ENCODE data around the gene TNNI2.

Gene TNNI2

GRCh38 chr11:1887451-1888346, 48.9 kb downstream of the TNNI2 start:
- peaks cover 4% of the 10 kb centered on the region for H3K27me3 ChIP-seq (ENCODE audit: control insufficient read depth, insufficient read depth, low read length)
- H3K9me3 ChIP-seq (ENCODE audit: control insufficient read depth, low read length) = no peaks in the 10 kb centered on the region
- no peak overlapping the region for H3K9ac ChIP-seq (ENCODE audit: low read length)
- H3K36me3 ChIP-seq (ENCODE audit: control insufficient read depth, insufficient read depth, low read length) = no peaks in the 10 kb centered on the region
- peaks cover 5% of the 10 kb centered on the region for H3K4me1 ChIP-seq (ENCODE audit: control insufficient read depth, insufficient read depth, low read length)
- no peak overlapping the region for H3K4me3 ChIP-seq (ENCODE audit: low read length)

DNA sequence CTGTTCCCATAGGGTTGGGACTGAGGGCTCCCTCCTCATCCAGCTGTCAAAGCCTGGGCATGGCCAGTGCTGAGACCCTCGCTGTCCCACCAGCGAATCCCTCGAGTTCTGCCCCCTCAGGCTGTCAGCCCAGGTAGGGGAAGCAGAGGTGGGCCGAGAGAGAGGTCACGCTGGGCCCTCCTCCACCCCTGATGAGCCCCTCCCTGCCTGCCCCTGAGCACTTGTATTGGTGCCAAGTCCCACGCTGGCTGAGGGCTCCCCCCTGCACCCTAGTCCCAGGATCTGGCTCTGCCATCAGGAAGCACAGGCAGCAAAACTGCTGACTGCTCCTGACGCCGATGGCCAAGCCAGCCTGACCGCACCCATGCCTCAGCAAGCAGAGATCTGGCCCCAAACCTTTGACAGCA, 49.6 kb downstream of the TNNI2 start:
- H3K9me3 ChIP-seq (ENCODE audit: control insufficient read depth, low read length) = no peaks in the 10 kb centered on the region
- no peak overlapping the region for H3K9ac ChIP-seq (ENCODE audit: low read length)
- H3K4me1 ChIP-seq (ENCODE audit: control insufficient read depth, insufficient read depth, low read length) = peaks cover 5% of the 10 kb centered on the region
- peaks cover 4% of the 10 kb centered on the region for H3K27me3 ChIP-seq (ENCODE audit: control insufficient read depth, insufficient read depth, low read length)
- no peak overlapping the region for H3K4me3 ChIP-seq (ENCODE audit: low read length)
- H3K36me3 ChIP-seq (ENCODE audit: control insufficient read depth, insufficient read depth, low read length) = no peaks in the 10 kb centered on the region

DNA sequence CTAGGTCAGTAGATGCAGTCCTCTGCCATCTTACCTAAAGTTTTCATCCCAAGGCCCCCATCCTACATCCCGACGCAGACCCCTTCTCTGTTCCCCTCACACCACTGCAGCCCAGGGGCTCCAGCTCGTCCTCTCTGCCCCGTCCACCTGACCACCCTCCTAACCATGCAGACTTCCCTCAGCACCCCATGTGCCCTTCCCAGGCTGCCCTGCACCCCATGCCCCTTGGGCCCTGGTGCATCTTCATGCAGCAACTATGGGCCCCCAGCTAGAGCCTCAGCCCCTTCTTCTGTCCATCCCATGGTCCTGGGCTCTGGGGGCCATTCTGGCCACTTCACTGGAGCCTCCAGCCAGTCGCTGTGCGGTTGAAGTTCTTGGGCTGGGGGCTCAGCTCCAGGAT, 50.0 kb downstream of the TNNI2 start:
- no peaks in the 10 kb centered on the region for H3K9me3 ChIP-seq (ENCODE audit: control insufficient read depth, low read length)
- H3K9ac ChIP-seq (ENCODE audit: low read length) = no peak overlapping the region
- H3K27me3 ChIP-seq (ENCODE audit: control insufficient read depth, insufficient read depth, low read length) = peaks cover 4% of the 10 kb centered on the region
- no peak overlapping the region for H3K4me3 ChIP-seq (ENCODE audit: low read length)
- peaks cover 5% of the 10 kb centered on the region for H3K4me1 ChIP-seq (ENCODE audit: control insufficient read depth, insufficient read depth, low read length)
- no peaks in the 10 kb centered on the region for H3K36me3 ChIP-seq (ENCODE audit: control insufficient read depth, insufficient read depth, low read length)

- Histone ChIP-seq H3K9ac (ENCODE audit: low read length) (no peak overlapping the region), H3K4me3 (ENCODE audit: low read length) (no peak overlapping the region), H3K27me3 (ENCODE audit: control insufficient read depth, insufficient read depth, low read length) (peaks cover 4% of the 10 kb centered on the region), H3K9me3 (ENCODE audit: control insufficient read depth, low read length) (no peaks in the 10 kb centered on the region), H3K4me1 (ENCODE audit: control insufficient read depth, insufficient read depth, low read length) (peaks cover 5% of the 10 kb centered on the region), H3K36me3 (ENCODE audit: control insufficient read depth, insufficient read depth, low read length) (no peaks in the 10 kb centered on the region)
Measured at GRCh38 chr11:1889224-1889930, 50.6 kb downstream of the TNNI2 start.

DNA sequence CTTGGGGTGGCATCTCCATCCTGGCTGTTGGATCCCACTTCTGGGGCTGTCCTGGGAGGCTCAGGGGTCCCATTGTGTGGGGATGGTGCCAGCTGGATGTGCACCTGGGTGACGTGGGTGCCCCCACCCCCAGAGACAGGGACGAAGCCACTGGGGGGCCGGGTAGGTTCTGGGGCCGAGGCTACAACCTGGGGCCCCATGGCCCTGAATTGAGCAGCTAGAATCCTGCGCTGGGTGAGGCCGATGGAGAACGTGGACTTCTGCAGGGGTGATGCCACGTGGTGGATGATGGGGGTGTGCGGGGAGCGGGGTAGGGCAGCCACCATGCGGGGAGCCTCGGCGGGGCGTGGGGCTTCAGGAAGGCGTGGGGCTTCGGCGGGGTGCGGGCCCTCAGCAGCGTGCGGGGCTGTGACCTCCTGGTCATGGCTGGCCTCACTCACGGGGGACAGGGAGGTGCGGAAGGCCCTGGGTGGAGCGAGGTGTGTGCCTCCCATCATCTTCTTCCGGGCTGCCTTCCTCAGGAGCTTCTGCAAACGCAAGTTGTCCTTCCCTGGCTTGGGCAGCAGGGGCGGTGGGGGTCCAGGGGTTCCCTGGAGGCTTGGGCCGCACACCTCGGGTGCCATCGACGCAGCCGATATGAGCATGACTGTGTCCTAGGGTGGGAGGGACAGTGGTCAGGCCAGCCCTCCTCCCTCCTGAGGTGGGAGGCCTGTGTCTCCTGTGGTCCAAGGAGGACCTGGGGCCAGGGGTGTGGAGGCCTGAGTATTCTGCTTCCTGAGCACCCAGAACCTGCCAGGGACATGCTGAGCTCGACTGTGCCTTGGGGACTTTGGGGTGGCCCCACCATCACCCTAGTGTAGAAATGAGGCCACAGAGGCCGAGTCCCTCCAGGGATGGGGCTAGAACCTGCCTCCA, 51.4 kb downstream of the TNNI2 start:
- H3K27me3 ChIP-seq (ENCODE audit: control insufficient read depth, insufficient read depth, low read length) = peaks cover 4% of the 10 kb centered on the region
- H3K9ac ChIP-seq (ENCODE audit: low read length) = no peak overlapping the region
- no peak overlapping the region for H3K4me3 ChIP-seq (ENCODE audit: low read length)
- peaks cover 5% of the 10 kb centered on the region for H3K4me1 ChIP-seq (ENCODE audit: control insufficient read depth, insufficient read depth, low read length)
- H3K9me3 ChIP-seq (ENCODE audit: control insufficient read depth, low read length) = no peaks in the 10 kb centered on the region
- no peaks in the 10 kb centered on the region for H3K36me3 ChIP-seq (ENCODE audit: control insufficient read depth, insufficient read depth, low read length)
